Measurements from ENCODE around the gene ADCYAP1R1.

Gene ADCYAP1R1

DNA sequence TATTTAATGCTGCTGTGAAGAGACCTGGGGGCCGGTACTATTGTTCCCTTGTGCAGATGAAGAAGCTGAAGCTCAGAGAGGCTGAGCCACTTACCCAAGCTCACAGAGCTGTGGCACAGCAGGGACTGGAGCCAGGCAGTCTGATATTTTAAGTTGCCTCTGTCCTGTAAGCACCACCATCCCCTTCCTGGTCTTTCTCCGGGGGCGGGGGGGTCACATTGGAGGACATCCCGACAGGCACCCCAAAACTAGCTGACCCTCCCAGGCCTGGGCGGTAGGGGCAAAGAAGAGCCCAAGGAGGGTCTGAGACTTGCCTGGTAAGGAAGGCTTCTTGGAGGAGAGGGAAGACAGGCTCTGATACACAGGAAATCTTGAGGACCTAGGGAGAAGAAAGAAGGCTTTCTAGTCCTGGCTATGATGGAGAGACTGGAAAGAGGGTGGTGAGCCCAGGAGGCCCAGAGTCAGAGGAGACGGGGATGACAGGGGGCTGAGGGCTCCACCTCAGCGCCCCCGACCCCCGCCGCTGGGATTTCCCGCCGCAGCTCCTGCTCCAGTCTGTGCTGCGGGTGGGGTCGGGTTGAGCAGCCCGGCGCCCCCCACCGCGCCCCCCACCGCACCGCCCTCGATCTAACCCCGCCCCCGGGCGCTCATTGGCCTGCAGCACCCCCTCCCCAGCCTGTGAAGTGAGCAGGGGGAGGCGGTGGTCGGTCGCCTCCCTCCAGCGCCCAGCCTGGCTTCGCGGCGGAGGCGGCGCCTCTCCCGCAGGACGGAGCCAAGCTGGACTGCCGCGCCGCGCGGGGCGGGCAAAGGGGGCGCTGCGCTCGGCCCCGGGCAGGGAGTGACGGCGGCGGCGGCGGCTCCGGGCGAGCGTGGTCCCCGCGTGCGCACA is at the start of gene ADCYAP1R1:
TSS of gene ADCYAP1R1 (plus strand) at position 711 of the 889 bp plus-strand sequence. CDS start 10,957 bp downstream, outside the sequence.
- DNase-seq: no peak

DNA sequence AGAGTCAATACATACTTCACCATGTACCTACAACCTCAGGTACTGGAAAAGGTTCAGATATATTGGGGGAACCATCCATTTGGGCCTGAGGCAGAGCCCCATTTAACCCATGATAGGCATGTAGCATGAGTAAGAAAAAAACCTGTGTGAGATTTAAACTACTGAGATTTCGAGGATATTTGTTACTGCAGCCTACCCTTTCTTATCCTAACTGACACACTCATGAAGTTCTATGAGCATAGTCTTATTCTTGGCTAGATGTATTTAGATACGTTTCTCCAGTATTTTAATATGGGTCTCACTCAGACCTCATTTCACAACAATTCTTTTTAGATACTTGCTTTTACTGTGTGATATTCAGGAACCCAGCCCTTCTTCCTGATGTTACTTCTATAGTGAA is 49.0 kb upstream of the ADCYAP1R1 start:
- no peak for DNase-seq

DNA sequence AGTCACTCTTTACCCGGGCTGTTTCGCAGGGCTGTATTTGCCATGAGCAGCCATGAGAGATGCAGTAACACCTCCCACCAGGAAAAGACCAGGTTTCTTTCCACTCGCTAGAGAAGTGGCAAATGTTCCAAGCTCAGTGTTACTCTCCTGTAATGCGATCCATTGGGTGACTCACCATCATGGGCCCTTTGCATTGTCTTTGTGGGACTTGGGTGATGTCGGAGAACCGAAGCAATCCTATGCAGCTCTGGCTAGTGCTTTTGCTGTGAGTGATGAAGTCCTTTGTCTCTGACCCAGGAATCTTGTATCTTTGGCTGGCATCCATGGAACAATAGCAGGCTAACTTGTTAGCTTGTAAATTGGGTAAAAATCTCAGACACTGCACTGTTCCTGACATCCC is 48.4 kb upstream of the ADCYAP1R1 start:
- DNase-seq: no peak

DNA sequence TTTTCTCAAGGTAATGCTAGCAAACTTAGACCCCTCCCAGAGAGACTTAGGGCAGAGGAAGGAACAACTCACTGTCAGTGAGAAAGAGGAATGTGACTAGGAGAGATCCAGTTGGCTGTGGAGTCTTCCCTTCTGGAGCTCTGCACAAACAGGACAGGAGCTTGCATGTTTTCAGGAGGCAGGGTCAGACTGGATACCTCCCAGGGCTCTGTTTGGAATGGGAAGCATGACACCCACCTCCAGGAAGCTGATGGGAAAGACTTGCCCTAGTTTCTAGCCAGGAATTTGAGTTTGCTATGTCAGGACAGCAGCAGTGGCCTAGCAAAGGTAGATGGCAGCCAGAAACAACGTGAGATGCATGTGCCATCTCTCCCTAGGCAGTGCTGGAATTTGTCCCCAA is 47.7 kb upstream of the ADCYAP1R1 start:
- no peak for DNase-seq

DNA sequence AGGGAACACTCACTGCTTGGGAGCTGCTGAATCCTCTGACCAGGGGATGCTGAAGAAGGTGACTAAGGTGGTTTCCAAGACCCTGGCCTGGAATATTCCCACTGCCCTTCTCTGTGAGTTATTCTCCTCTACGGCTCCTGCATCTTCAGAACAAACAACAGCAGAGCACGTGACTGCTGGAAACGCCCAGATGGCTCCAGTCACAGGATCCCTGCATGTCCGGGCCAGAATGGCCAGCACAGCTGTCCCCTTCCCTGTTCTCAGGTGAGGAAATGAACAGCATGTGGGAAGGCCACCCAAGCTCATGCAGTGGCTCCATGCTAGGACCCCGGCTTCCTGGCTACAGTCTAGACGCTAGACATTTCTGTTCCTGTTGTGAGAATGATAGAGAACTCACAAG is 45.3 kb upstream of the ADCYAP1R1 start:
- DNase-seq: no peak

DNA sequence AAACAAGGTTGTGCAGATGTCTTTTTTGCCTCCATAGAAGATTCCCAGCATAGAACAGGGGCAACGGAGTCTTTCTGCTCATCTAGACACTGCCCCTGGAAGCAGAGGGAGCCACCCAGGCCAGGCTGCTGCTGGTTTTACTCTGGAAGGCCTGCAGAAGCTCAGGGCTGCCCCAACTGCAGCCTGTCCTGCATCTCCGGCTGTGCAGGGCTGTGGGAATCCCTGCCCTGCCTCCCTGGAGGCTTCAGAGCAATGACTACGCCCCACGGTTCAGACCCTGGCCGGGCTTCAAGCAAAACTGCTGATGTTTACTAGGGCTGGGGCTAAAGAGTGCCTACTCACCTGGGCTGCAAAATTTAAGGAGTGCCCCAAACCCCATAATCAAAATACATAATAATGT is 44.5 kb upstream of the ADCYAP1R1 start:
- DNase-seq: no peak

DNA sequence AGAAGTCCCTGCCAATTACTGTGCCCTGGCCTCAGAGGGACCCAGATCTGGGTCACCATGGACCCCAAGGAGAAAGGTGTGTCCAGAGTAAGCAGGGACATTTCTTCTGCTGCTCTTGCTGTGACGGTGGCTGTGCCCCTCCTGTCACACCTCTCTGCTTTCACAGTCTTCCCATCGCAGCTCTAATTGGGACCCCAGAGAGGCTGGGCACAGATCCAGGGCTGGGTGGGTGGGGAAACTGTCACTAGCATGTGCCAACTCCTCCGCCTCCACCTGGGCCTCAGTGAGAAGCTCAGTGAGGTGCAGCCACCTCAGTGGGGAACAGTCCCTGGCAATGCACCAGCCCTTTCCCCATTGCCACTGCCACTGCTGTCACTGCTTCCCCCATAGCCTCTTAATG is 37.3 kb upstream of the ADCYAP1R1 start:
- no peak for DNase-seq

DNA sequence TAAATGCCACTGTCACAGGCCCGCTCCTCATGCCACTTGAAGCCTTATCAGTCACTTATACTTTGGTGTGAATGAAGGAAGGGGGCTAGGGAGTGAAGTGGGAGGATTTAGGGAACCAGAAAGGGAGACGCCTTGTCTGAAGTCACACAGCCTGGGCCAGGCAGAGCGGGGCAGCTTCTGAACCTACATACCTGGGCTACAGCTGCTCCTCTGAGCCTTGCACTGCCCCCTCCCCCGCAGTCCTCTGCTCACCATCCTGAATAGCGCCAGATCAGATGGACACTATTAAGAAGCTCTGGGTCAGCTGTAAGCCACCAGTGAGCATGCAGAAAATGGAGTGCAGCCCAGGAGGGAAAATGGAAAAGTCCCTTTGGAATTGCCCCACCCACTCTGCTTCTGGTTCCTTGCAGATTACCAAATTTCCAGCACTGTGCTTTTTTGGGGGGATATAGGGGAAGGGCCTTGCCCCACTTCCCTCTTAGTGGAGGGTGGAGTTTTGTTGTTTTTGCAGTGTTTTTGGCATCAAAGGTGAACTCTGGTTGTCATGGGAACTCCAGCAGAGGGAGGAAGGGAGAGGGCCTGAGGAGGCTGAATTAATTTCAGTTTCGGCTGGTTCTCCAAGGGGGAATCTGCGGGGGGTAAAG is 35.0 kb upstream of the ADCYAP1R1 start:
- no peak for DNase-seq

DNA sequence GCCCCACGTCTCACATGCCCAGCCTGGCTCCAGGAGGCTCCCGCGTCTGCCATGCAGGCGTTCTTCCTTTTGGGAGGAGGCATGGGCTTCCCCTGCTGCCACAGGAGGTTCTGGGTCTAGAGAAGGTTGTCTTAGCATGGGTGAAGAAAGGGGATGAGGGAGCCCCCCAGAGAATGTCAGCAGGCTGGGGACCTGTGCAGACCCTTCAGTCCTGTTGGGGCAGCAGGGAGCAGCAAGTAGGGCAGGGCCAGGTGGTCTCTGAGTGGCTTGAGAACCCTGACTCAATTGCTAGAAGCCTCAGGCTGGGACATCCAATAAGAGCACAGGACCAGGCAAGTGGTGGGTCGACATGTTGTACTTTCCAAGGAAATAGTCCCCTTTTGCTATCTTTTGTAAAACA is 34.4 kb upstream of the ADCYAP1R1 start:
- DNase-seq: no peak

DNA sequence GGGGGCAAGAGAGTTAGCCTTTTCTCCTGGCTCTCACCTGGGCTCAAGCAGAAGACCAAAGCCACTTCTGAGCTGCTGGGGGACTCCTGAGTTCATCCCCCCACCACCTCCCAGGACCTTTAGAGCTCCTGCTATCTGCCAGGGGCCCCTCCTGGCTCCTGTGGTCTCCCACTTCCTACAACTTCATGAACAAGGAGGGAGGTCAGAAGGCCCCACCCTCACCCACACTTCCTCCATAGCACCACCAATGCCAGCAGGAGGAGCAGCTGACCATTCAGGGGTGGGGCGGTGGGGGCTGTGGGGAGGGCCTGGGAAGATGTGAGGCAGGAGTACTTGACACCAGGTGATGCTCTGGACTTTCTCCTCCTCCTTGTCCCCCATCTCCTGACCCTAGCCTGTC is 32.6 kb upstream of the ADCYAP1R1 start:
- DNase-seq: no peak

DNA sequence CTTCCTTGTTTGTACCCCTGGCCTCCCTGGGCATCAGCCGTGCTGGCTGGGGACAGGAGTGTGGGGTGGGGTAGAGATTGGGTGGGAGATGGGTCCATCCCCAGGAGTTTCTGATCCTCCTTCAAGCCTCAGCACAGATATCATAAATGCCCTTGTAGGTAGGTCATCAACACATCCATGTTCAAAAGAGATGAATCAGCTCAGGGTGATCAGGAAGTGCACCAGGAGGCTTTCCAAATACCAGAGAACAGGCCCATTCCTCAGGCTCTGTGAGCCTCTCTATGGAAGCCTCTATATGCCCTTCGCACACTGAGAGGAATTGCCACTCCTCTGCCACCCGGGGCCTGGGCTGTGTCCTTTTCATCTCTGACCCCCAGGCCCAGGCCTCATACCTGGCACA is 31.9 kb upstream of the ADCYAP1R1 start:
- no peak for DNase-seq

DNA sequence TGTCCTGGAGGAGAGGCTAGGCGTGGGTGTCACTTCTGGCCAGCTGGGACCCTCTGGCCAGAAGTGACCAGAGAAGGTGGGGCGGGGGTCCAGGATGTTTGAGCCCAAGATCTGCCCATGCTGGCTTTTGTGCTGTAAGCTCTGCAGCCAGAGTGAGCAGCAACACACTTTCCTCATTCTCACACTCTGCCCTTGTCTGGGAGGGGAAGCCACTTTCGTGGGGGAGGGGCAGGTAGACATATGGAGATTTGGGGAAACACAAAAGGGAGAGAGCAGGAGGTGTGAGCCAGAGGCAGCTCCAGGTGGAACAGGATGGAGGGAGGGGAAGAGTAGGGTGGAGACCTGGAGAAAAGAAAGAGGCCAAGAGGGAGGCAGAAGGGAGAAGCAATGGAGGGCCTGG is 31.5 kb upstream of the ADCYAP1R1 start:
- DNase-seq: no peak

DNA sequence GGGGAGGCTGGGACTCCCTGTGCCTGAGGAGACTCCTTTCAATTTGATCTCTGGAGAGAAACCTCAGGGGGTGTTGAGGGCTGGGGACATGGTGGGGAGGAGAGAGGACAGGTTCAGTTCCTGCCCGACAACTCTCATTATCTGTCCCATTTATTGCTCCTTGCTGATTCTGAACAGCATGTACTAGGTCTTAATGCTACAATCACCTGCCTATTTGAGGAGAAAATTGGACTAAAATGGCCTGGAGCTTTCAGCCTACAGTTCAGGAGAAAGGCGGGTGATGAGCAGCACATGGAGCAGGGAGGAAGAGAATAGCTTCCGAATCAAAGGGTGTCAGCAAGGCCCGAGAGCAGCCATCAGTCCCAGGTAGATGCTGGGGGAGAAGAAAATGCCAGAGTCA is 30.0 kb upstream of the ADCYAP1R1 start:
- no peak for DNase-seq

DNA sequence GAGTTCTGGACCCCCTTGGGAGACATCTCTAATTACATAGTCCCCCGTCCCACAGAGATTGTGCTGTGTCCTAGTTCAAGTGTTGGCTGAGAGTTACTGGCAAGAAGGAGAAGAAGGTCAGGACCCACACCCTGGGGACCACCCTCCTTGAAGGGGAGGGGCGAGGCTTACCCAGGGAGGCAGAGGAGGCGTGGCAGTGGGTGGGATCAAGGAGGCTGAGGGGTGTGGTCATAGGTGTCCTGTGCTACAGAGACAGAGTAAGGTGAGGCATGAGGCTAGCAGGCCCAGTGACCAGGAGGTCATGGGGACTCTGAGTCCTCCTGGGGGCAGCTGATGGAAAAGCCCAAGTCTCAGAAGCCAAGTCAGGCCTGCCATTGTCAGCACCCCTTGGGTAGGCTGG is 29.4 kb upstream of the ADCYAP1R1 start:
- DNase-seq: no peak

DNA sequence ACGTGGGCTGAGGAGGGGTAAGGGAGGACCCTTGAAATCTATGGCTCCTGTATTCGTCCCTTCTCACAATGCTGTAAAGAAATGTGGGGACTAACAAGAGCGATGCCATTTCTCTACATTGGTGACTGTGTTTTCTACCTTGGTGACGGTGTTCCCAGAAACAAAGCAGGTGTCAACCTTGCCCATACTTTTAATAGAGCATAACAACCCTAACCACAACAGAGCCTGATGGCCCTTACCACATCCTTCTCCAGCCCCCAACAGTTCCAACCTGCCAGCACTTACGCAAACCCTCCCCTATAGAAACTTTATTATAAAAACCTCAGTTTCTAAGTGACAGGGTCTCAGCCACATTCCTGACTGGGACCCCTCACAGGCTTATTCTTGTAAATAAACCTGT is 28.2 kb upstream of the ADCYAP1R1 start:
- no peak for DNase-seq

DNA sequence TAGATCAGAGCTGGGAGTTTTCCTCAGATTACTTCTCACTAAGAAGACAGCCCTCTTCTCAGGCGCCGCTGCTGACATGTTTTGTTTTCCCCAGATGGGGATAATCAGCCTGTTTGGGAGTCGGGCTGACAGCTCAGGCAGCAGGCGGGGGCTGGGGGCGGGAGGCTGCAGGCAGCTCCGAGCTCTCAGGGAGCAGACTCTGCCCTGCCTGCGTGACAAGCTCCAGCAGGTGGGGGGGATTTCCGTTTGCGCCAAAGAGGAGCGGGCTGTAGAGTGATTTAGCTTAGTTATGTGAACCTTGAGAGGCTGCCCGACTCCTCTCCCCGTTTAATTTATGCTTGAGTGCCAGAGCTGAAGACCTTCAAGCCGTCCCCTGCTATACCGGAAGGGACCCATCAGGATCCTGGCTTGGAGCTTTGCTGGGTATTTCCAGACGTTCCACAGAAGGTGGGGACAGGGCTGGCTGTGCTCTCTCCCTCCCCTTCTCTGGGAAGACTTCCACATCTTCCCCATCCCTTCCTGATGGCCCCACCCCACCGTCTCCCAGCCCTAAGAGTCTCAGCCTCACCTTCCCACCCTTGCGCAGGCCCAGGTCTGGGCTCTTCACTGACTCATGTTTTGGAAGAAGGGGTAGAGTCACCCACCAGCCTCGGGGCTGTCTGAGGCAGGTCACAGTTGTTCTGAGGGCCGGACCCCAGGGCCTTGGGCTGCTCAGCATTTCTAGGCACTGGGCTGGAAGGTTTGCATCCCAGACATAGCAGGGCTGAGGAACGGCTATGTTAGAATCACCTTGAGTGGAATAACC is 24.7 kb upstream of the ADCYAP1R1 start:
- no peak for DNase-seq

DNA sequence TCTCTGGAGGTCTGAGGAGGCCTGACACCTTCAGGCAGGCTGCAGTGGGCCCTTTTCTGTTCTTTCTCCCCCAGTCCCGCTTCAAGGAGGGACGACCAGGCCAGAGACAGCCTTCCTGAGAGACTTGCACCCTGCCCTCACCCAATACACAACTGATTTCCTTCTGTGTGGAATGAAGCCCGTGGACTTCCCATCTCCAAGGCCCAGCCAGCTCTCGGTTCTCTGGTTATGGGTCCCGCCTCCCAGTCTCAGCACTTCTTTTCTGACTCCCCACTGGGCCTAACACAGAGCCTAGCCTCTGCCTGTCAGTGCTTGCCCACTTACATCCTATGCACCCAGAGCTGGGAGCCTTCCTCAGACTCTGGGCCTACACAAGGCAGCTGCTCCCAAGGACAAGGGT is 24.1 kb upstream of the ADCYAP1R1 start:
- DNase-seq: no peak

DNA sequence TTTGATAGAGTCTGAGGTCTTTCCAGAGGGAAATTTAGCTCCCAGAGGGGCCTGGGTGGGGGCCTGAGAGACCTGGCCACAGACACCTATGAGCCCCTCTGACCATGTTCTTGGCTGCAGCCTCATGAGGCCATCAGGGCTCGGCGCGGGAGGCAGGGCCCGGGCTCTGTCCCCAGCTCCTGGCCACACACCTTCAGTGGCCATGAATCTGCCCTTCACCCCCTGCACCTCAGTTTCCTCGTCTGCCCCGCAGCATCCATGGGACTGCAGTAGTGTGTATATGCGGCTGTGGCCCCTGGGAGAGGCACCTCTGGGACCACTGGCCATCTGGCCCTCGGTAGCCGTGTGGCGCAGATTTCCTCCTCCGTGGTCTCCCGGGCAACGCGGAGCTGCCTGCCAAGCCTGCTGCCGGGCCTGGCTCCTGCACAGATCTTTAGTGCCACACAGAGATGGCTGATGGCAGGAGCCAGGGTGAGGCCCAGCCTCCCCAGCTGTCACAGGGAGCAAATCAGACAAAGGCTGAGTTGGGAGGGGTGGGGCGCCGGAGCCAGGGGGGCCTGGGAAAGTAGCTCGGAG is 23.6 kb upstream of the ADCYAP1R1 start:
- no peak for DNase-seq

DNA sequence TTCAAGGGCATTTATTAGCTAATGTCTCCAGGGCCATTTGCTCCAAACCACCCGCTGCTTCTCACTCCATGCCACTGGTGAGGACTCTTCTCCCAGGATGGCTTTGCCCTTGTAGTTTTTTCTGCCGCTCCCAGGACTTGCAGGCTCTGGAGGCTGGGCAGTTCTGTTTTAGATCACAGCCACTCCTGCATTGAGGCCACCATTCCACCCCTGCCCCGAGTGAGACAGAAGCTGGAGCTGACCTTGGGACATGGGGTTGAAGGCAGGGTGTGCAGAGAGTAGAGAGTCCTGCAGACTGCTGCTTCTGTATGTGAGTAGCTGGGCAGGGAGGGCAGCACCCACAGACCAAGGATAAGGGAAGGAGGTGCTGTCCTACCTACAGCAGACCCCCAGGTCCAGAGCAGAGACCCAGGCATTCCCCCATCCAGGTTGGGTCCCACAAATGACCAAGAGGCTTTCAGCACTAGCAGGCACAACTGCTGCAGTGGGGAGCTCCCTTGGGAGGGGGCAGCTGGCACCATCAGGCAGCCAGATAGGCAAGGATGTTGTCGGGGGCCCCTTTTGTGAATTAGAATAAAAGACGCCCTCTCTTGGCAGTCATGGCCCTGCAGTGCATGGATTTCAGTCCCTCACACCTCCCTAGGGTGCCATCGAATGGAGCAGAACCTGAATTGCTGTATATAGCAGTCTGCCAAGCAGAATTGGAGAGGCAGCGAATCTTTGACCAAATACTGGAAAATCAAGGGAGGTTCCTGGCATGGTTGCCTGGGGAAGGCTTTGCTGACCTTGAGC is 22.7 kb upstream of the ADCYAP1R1 start:
- no peak for DNase-seq

DNA sequence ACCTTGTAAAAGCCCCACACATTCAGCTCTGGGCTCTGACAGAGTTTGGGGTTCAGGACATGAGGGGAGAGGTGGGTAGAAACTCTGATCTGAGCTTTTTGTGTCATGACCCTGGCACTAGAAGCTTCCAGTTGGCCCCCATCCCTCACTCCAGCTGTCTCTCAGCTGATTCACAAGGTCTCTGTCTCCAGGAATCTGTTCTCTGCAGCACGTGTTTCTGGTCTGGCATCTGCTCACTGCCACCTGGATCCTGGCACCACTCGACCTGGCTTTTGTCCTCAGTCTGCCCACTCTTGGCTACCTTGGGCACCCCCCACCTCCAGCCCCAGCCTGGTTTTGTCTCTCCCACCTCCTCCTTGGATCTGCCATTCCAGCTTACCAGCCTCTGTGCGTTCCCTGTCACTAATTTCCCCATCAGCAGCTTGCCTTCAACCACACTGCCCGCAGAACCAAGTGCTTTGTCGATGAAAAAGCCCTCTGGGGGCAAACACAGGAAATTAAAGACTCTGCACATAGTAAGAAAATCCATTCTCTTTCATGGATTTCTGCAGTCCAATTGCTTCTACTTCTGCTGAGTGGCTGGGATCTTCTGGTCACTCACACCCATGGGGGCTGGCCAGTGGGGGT is 18.3 kb upstream of the ADCYAP1R1 start:
- no peak for DNase-seq

DNA sequence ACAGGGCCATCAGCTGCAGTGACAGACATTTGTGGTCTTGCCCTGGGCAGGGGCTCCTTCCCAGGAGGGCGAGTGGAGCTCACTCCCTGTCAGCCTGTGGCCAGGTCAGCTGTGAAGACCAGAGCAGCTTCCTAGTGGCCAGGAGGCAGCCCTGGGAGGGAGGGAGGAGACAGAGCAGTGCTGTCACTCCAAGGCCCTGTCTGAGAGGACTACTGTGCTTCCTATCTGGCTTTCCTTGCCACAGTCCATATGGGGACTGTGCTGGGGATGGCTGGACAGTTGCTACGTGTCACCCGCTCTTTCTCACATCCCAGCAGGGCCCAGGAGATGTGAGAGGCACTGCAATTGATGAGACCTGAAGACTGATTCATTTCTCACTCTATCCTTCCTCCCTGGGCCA is 15.2 kb upstream of the ADCYAP1R1 start:
- DNase-seq: no peak

DNA sequence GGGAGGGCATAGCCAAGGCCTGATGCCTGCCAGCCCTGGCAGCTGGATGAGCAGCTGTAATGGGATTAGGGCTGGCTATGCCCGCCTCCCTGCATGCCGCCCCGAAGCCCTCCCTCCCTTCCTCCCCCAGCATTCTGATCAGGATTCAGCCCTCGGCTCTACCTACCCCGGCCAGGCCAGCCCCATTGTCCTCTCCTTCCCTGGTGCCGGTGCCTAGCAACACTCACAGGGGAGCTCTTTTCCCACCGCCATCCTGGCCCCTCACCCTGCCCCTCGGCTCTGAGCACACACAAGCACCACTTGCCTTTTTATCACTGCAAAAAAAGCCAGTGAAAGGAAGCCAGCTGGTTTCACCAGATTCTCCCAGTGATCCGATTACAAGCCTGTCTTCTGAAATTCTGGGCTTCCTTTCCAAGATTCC is 9.0 kb upstream of the ADCYAP1R1 start:
- no peak for DNase-seq
